ENCODE measurements around the gene TSBP1.
"Not testable (repeated sequence)": the region's sequence is repeated elsewhere in the genome, so short reads cannot be mapped to it uniquely, and the experiment has no call there.

The TSBP1 gene

GRCh38 chr6:32375739-32376529 lies 4.2 kb upstream of the TSBP1 start:
- no peak for DNase-seq (ENCODE audit: low read depth)

- no peak for DNase-seq (ENCODE audit: low read depth)
Measured at GRCh38 chr6:32371229-32371628, 474 bp downstream of the TSBP1 start.

GRCh38 chr6:32370505-32370904 lies 1.2 kb downstream of the TSBP1 start:
- DNase-seq (ENCODE audit: low read depth), result no peak

GRCh38 chr6:32369660-32370059 lies 2.0 kb downstream of the TSBP1 start:
- DNase-seq (ENCODE audit: low read depth), result no peak

GRCh38 chr6:32367644-32368043 lies 4.1 kb downstream of the TSBP1 start:
- no peak for DNase-seq (ENCODE audit: low read depth)

- not testable (repeated sequence) for DNase-seq (ENCODE audit: low read depth)
Measured at GRCh38 chr6:32359225-32359624, 12.5 kb downstream of the TSBP1 start.

- DNase-seq (ENCODE audit: low read depth), result not testable (repeated sequence)
Measured at GRCh38 chr6:32358548-32358947, 13.2 kb downstream of the TSBP1 start.

- no peak for DNase-seq (ENCODE audit: low read depth)
Measured at GRCh38 chr6:32355018-32355417, 16.7 kb downstream of the TSBP1 start.

GRCh38 chr6:32353348-32353747 lies 18.4 kb downstream of the TSBP1 start:
- DNase-seq (ENCODE audit: low read depth), result no peak

- DNase-seq (ENCODE audit: low read depth), result no peak
Measured at GRCh38 chr6:32340242-32340641, 31.5 kb downstream of the TSBP1 start.

- DNase-seq (ENCODE audit: low read depth), result no peak
Measured at GRCh38 chr6:32337186-32337805, 34.4 kb downstream of the TSBP1 start.

- DNase-seq (ENCODE audit: low read depth), result no peak
Measured at GRCh38 chr6:32332433-32332832, 39.3 kb downstream of the TSBP1 start.

GRCh38 chr6:32329141-32329540 lies 42.6 kb downstream of the TSBP1 start:
- no peak for DNase-seq (ENCODE audit: low read depth)

GRCh38 chr6:32327103-32327502 lies 44.6 kb downstream of the TSBP1 start:
- DNase-seq (ENCODE audit: low read depth), result no peak

GRCh38 chr6:32318501-32318900 lies 53.2 kb downstream of the TSBP1 start:
- no peak for DNase-seq (ENCODE audit: low read depth)

- DNase-seq (ENCODE audit: low read depth), result no peak
Measured at GRCh38 chr6:32317541-32317940, 54.2 kb downstream of the TSBP1 start.

GRCh38 chr6:32313964-32314363 lies 57.7 kb downstream of the TSBP1 start:
- no peak for DNase-seq (ENCODE audit: low read depth)

GRCh38 chr6:32298632-32299336 lies 72.9 kb downstream of the TSBP1 start:
- no peak for DNase-seq (ENCODE audit: low read depth)

- not testable (repeated sequence) for DNase-seq (ENCODE audit: low read depth)
Measured at GRCh38 chr6:32294980-32295379, 76.7 kb downstream of the TSBP1 start.

GRCh38 chr6:32294566-32294965 lies 77.1 kb downstream of the TSBP1 start:
- DNase-seq (ENCODE audit: low read depth), result no peak

GRCh38 chr6:32293695-32294094 lies 78.0 kb downstream of the TSBP1 start:
- DNase-seq (ENCODE audit: low read depth), result no peak

GRCh38 chr6:32291543-32291942 lies 80.2 kb downstream of the TSBP1 start:
- DNase-seq (ENCODE audit: low read depth), result no peak

- no peak for DNase-seq (ENCODE audit: low read depth)
Measured at GRCh38 chr6:32290886-32291450, 80.7 kb downstream of the TSBP1 start.
